C4-2B (cell line): ENCODE measurements around the gene RBFOX2.
"Not testable (repeated sequence)": the region's sequence is repeated elsewhere in the genome, so short reads cannot be mapped to it uniquely, and the experiment has no call there.

ENCODE experiments used
- H3K27ac ChIP-seq: fragments of 450-650 bp; 2 replicates; pipeline ENCODE4 v1.5.1; 2017
- ZFX ChIP-seq: fragments of 450-650 bp; IDR thresholded peaks from 2 replicates; pipeline ENCODE4 v1.6.1; 2017
- TF ChIP-seq, protein P1 (sequence below): fragments of 450-650 bp; conservative IDR thresholded peaks from 2 replicates; pipeline ENCODE4 v1.5.1; 2017; ENCODE audit warnings: mild to moderate bottlenecking

The RBFOX2 gene

DNA sequence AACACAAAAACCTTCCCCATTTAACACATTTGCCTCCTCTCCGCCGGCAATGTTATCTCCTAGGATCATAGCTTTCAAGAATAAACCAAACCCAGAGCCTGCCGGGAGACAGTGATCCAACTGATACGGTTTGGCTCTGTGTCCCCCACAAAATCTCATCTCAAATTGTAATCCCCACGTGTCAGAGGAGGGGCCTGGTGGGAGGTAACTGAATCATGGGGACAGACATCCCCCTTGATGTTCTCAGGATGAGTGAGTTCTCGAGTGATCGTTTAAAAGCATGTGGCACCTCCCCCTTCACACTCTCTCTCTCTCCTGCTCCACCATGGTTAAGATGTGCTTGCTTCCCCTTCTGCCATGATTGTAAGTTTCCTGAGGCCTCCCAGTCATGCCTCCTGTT, 33.3 kb downstream of the RBFOX2 start:
- no peak overlapping the region for H3K27ac ChIP-seq
- TF ChIP-seq, protein P1, sequence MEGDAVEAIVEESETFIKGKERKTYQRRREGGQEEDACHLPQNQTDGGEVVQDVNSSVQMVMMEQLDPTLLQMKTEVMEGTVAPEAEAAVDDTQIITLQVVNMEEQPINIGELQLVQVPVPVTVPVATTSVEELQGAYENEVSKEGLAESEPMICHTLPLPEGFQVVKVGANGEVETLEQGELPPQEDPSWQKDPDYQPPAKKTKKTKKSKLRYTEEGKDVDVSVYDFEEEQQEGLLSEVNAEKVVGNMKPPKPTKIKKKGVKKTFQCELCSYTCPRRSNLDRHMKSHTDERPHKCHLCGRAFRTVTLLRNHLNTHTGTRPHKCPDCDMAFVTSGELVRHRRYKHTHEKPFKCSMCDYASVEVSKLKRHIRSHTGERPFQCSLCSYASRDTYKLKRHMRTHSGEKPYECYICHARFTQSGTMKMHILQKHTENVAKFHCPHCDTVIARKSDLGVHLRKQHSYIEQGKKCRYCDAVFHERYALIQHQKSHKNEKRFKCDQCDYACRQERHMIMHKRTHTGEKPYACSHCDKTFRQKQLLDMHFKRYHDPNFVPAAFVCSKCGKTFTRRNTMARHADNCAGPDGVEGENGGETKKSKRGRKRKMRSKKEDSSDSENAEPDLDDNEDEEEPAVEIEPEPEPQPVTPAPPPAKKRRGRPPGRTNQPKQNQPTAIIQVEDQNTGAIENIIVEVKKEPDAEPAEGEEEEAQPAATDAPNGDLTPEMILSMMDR = no peak
- TF ChIP-seq ZFX = no peak

DNA sequence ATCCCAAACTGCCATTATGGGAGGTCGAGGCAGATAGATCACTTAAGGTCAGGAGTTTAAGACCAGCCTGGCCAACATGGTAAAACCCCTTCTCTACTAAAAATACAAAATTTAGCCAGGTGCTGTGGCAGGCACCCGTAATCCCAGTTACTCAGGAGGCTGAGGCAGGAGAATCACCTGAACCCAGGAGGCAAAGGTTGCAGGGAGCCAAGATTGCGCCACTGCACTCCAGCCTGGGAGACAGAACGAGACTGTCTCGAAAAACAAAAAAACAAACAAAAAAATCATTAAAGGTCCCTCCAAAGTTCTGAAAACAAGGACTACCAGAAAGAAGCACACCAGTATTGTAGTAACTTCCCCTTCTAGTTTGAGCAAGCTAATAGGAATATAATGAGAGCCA, 34.9 kb downstream of the RBFOX2 start:
- not testable (repeated sequence) for H3K27ac ChIP-seq

DNA sequence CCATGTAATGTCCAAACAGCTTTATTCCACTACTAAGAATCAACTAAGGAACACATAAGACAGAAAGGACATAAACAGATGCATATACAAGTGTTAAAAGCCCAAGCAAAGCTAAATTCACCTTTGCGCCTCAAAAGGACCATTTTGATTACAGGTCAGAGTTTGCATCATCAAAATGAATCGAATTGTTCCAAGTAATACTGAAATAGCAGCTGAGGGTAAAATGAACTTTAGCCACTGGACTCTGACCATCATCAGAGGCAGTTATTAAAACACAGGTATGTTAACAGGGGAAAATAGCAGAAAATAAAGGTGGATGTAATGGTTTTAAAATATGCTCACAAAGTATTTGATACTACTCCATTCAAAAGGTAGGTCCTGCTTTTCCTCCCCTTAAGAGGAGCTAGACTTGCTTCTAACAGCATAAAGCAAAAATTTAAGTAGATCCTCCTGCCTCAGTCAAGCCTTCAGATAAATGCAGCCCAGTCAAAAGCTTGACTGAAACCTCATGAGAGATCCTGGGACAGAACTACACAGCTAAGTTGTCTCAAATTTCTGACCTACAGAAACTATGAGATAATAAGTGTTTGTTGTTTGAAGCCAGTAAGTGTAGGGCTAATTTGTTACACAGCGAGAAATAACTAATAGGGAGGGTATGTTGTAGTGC, 35.4 kb downstream of the RBFOX2 start:
- H3K27ac ChIP-seq = no peak overlapping the region
- no peak for TF ChIP-seq ZFX
- TF ChIP-seq, protein P1 = no peak

DNA sequence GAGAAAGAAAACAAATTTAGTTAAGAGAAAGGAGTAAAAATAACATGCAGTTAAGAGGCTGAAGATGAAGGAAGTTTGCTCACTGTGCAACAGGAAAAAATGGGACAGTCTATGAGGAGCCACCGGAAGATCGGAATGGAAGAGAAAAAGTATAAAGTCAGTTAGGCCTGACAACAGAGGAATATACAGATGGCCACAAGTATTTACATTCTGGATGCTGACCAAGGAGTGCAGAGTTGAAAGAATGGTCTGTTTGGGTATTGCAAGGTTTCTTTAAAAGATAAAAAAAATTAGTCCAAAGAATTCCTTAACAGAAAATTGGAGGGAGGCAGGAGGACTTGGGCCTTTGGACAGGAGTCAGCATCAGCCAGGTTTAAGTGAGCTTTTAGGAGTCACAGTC, 37.5 kb downstream of the RBFOX2 start:
- no peak for TF ChIP-seq ZFX
- TF ChIP-seq, protein P1 = no peak

DNA sequence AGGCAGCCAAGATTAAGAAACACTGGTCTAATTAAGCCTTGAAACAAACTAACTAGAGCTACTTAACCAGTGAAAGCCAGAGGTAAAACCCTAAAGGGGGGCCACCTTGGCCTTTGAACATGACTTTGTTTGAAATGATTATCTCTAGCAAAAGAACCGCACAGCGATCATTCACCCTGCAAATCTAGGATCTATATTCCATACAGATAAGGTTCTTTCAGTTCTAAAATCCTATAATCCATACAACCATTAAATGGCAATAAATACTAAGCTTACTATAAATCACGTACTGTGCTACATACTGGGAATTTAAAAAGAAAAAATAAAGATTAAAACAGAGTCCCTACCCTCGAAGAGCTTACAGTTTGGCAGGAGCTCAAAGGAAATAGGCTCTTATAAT, 40.6 kb downstream of the RBFOX2 start:
- TF ChIP-seq, protein P1 = no peak
- no peak for TF ChIP-seq ZFX

More for the DNA sequence above, 37.5 kb downstream of the RBFOX2 start:
- no peak overlapping the region for H3K27ac ChIP-seq

DNA sequence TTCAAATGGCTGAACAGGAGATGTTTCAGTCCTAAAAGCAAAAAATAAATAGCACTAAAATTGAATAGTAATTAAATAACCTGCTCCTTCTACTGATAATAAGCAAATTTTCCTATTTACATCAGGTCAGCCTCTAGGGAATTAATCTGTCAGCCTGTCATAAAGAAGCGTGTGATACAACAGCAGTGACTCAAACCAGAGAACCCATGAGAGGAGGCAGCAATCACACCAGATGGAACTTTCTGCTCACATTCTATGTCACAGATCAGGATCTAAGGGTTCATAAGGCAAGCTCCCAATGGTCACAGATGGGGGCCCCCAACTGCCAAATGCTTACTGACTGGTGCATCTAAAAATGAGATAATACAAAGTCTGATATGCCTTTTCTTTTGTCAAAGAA, 41.1 kb downstream of the RBFOX2 start:
- no peak overlapping the region for H3K27ac ChIP-seq
- TF ChIP-seq ZFX = no peak
- TF ChIP-seq, protein P1 = no peak

More for the DNA sequence above, 40.6 kb downstream of the RBFOX2 start:
- no peak overlapping the region for H3K27ac ChIP-seq

DNA sequence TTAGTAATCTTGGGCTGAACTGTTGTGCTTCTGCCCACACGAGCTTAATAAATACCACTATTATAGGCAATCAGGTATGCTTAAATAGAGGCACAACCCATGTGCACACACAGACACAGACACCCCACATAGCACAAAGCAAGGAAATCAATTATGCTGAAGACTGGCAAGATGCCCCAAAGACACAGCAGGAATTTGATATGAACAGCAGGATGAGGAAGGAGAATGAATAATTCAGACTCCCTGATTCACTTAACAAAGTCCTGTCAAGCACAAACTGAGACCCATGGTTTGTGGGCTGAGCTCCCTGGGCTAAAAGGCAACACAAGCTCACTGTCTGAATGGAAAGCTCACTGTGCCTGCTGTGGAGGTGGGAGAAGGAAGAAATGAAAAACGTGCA, 42.5 kb downstream of the RBFOX2 start:
- TF ChIP-seq ZFX = no peak
- TF ChIP-seq, protein P1 = no peak
- no peak overlapping the region for H3K27ac ChIP-seq

DNA sequence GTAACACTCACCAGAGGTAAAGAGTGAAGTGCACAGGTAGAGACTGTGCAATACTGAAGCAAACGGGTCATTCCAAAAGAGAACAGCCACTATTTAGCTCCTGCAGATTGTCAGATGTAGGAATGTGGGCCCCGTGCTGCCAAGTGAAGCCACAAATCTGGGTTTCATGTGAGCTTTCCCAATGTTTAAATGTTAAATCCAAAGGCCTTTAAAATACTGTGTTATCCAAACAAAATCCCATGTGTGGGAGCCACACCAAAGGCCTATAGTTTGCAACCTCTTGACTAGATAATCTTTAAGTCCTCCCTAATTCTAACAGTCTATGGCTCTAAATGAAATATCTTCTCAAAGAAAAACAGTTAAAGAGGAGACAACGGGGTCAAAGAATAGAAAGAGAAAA, 43.3 kb downstream of the RBFOX2 start:
- no peak overlapping the region for H3K27ac ChIP-seq
- TF ChIP-seq, protein P1 = no peak
- TF ChIP-seq ZFX = no peak
